ENCODE data around the gene HSPA12B. TPM values are rescaled to one million over a fixed set of nuclear protein-coding genes. Genes with fewer than 3 reads are reported as not detected.
A peak's percentile ranks its signal among the peaks of the same experiment; 100 is the strongest.

Gene HSPA12B
- total and polyA plus RNA-seq, 2 of the 13 experiments (the other 11 are each of a cell fraction or from before 2014, with no cell fraction given), result 0.01 TPM; not detected in 1

DNA sequence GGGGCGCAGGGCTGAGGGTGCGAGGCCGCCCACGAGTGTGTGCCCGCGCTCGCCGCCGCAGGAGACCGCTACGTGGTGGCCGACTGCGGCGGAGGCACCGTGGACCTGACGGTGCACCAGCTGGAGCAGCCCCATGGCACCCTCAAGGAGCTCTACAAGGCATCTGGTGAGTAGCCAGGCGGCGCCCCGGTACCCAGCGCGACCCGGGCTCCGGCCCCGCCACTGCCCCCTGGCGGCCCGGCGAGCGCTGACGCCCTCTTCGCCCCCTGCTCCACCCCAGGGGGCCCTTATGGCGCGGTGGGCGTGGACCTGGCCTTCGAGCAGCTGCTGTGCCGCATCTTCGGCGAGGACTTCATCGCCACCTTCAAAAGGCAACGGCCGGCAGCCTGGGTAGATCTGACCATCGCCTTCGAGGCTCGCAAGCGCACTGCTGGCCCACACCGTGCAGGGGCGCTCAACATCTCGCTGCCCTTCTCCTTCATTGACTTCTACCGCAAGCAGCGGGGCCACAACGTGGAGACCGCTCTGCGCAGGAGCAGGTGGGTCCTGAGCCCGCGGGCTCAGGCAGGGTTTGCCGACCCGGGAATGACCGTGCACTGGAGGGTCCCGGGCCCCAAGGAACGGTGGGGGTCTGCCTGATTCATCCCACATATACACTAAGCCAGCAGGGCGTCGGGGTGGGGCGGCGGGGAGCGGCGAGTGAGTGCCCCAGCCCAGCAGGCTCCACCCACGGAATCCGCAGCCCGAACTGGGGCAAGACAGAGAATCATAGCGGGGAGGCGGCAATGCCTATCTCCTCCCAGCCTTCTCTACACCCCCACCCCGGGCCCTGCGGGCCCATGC is 17.4 kb downstream of the HSPA12B start (continued):
- TF ChIP-seq RBM22 (optimal IDR thresholded peaks at IDR 0.05; ENCODE audit: low read length), result no peak
- peak; percentile 13 for TF ChIP-seq SRSF1 (optimal IDR thresholded peaks at IDR 0.05; ENCODE audit: low read depth, low read length)
- no peak for TF ChIP-seq ZNF512 (CRISPR knock-in tag; IDR thresholded peaks at IDR 0.05)
- no peak for TF ChIP-seq GPN1 (CRISPR knock-in tag; IDR thresholded peaks at IDR 0.05; ENCODE audit: borderline replicate concordance)
- no peak for TF ChIP-seq GATA4 (IDR thresholded peaks at IDR 0.05; ENCODE audit: borderline replicate concordance, low read depth)
- no peak; the same call in 1 of the 2 replicates for TF ChIP-seq KLF15 (CRISPR knock-in tag; IDR thresholded peaks at IDR 0.05; ENCODE audit: borderline replicate concordance)
- TF ChIP-seq, protein P1, sequence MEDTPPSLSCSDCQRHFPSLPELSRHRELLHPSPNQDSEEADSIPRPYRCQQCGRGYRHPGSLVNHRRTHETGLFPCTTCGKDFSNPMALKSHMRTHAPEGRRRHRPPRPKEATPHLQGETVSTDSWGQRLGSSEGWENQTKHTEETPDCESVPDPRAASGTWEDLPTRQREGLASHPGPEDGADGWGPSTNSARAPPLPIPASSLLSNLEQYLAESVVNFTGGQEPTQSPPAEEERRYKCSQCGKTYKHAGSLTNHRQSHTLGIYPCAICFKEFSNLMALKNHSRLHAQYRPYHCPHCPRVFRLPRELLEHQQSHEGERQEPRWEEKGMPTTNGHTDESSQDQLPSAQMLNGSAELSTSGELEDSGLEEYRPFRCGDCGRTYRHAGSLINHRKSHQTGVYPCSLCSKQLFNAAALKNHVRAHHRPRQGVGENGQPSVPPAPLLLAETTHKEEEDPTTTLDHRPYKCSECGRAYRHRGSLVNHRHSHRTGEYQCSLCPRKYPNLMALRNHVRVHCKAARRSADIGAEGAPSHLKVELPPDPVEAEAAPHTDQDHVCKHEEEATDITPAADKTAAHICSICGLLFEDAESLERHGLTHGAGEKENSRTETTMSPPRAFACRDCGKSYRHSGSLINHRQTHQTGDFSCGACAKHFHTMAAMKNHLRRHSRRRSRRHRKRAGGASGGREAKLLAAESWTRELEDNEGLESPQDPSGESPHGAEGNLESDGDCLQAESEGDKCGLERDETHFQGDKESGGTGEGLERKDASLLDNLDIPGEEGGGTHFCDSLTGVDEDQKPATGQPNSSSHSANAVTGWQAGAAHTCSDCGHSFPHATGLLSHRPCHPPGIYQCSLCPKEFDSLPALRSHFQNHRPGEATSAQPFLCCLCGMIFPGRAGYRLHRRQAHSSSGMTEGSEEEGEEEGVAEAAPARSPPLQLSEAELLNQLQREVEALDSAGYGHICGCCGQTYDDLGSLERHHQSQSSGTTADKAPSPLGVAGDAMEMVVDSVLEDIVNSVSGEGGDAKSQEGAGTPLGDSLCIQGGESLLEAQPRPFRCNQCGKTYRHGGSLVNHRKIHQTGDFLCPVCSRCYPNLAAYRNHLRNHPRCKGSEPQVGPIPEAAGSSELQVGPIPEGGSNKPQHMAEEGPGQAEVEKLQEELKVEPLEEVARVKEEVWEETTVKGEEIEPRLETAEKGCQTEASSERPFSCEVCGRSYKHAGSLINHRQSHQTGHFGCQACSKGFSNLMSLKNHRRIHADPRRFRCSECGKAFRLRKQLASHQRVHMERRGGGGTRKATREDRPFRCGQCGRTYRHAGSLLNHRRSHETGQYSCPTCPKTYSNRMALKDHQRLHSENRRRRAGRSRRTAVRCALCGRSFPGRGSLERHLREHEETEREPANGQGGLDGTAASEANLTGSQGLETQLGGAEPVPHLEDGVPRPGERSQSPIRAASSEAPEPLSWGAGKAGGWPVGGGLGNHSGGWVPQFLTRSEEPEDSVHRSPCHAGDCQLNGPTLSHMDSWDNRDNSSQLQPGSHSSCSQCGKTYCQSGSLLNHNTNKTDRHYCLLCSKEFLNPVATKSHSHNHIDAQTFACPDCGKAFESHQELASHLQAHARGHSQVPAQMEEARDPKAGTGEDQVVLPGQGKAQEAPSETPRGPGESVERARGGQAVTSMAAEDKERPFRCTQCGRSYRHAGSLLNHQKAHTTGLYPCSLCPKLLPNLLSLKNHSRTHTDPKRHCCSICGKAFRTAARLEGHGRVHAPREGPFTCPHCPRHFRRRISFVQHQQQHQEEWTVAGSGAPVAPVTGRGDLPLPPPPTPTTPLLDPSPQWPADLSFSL (CRISPR knock-in tag; IDR thresholded peaks at IDR 0.05), result no peak
- TF ChIP-seq SAFB2 (CRISPR knock-in tag; IDR thresholded peaks at IDR 0.05; ENCODE audit: borderline replicate concordance, low read depth), result peak; percentile 92
- TF ChIP-seq NCOA5 (CRISPR knock-in tag; IDR thresholded peaks at IDR 0.05), result 0 out of 2 replicates have a peak, but pooled peaks have one; percentile 9
- TF ChIP-seq, protein P2, sequence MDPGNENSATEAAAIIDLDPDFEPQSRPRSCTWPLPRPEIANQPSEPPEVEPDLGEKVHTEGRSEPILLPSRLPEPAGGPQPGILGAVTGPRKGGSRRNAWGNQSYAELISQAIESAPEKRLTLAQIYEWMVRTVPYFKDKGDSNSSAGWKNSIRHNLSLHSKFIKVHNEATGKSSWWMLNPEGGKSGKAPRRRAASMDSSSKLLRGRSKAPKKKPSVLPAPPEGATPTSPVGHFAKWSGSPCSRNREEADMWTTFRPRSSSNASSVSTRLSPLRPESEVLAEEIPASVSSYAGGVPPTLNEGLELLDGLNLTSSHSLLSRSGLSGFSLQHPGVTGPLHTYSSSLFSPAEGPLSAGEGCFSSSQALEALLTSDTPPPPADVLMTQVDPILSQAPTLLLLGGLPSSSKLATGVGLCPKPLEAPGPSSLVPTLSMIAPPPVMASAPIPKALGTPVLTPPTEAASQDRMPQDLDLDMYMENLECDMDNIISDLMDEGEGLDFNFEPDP (CRISPR knock-in tag; conservative IDR thresholded peaks at IDR 0.05), result no peak
- TF ChIP-seq, protein P3, sequence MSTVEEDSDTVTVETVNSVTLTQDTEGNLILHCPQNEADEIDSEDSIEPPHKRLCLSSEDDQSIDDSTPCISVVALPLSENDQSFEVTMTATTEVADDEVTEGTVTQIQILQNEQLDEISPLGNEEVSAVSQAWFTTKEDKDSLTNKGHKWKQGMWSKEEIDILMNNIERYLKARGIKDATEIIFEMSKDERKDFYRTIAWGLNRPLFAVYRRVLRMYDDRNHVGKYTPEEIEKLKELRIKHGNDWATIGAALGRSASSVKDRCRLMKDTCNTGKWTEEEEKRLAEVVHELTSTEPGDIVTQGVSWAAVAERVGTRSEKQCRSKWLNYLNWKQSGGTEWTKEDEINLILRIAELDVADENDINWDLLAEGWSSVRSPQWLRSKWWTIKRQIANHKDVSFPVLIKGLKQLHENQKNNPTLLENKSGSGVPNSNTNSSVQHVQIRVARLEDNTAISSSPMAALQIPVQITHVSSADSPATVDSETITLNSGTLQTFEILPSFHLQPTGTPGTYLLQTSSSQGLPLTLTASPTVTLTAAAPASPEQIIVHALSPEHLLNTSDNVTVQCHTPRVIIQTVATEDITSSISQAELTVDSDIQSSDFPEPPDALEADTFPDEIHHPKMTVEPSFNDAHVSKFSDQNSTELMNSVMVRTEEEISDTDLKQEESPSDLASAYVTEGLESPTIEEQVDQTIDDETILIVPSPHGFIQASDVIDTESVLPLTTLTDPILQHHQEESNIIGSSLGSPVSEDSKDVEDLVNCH (CRISPR knock-in tag; IDR thresholded peaks at IDR 0.05), result no peak
- no peak for TF ChIP-seq ZNF432 (CRISPR knock-in tag; IDR thresholded peaks at IDR 0.05; ENCODE audit: borderline replicate concordance)
- TF ChIP-seq ZKSCAN8 (CRISPR knock-in tag; IDR thresholded peaks at IDR 0.05; ENCODE audit: borderline replicate concordance), result no peak
- TF ChIP-seq, protein P4, sequence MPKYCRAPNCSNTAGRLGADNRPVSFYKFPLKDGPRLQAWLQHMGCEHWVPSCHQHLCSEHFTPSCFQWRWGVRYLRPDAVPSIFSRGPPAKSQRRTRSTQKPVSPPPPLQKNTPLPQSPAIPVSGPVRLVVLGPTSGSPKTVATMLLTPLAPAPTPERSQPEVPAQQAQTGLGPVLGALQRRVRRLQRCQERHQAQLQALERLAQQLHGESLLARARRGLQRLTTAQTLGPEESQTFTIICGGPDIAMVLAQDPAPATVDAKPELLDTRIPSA (CRISPR knock-in tag; IDR thresholded peaks at IDR 0.05; ENCODE audit: borderline replicate concordance), result no peak
- no peak for TF ChIP-seq ZNF34 (CRISPR knock-in tag; IDR thresholded peaks at IDR 0.05; ENCODE audit: borderline replicate concordance)

All from HepG2 (cell line).